IPS DF 19.7 (cell line): ENCODE results near the gene TOP1.
"Not testable (repeated sequence)": the region's sequence is repeated elsewhere in the genome, so short reads cannot be mapped to it uniquely, and the experiment has no call there.

Experiments used
- DNase-seq: peaks from one replicate; pipeline ENCODE4 v3.0.0-alpha.2; 2013; ENCODE audit warnings: low read depth, low spot score

TOP1 gene

GRCh38 chr20:41131594-41132387, 103.2 kb downstream of the TOP1 start:
- DNase-seq = no peak

GRCh38 chr20:41132388-41132775, 103.8 kb downstream of the TOP1 start:
- not testable (repeated sequence) for DNase-seq

GRCh38 chr20:41133709-41134361, 105.2 kb downstream of the TOP1 start:
- DNase-seq = no peak

- DNase-seq = no peak
These were observed 106.0 kb downstream of the TOP1 start for GRCh38 chr20:41134362-41135186.

GRCh38 chr20:41135187-41135887, 106.7 kb downstream of the TOP1 start:
- no peak for DNase-seq

GRCh38 chr20:41135888-41136679, 107.5 kb downstream of the TOP1 start:
- DNase-seq = no peak

GRCh38 chr20:41136680-41137613, 108.3 kb downstream of the TOP1 start, which contains the start of gene PLCG1:
TSS of gene PLCG1 (plus strand) at chr20:41137543. CDS start at chr20:41137642, 99 bp downstream.
- DNase-seq = no peak

- no peak for DNase-seq
These were observed 109.2 kb downstream of the TOP1 start for GRCh38 chr20:41137614-41138474.

GRCh38 chr20:41138475-41139226, 110.0 kb downstream of the TOP1 start:
- DNase-seq = no peak

GRCh38 chr20:41139227-41140093, 110.8 kb downstream of the TOP1 start:
- no peak for DNase-seq

GRCh38 chr20:41140226-41141133, 111.9 kb downstream of the TOP1 start:
- DNase-seq = no peak

GRCh38 chr20:41141153-41141815, 112.7 kb downstream of the TOP1 start:
- no peak for DNase-seq

GRCh38 chr20:41142245-41142644, 113.6 kb downstream of the TOP1 start:
- no peak for DNase-seq

- no peak for DNase-seq
These were observed 114.3 kb downstream of the TOP1 start for GRCh38 chr20:41142919-41143318.

GRCh38 chr20:41143354-41143753, 114.7 kb downstream of the TOP1 start:
- no peak for DNase-seq
